Peyer's patch (tissue), 4 donors: ENCODE results near the gene AUTS2.

Source experiments
- POLR2A ChIP-seq, 2 donors: fragments of 450-650 bp; IDR thresholded peaks; one replicate each; pipeline ENCODE4 v1.5.1; 2017; ENCODE audit warnings: antibody characterized with exemption in 2 of 2, mild to moderate bottlenecking in 2 of 2, moderate library complexity in 2 of 2
- TF ChIP-seq, protein P1 (sequence below), 6 experiments: fragments of 450-650 bp in 4 of 6; fragments of 200-600 bp in 2 of 6; sonication (generic) in 1 of 6; IDR thresholded peaks; one replicate each; pipeline ENCODE4 v1.5.1; 2017 to 2019; ENCODE audit warnings: antibody characterized with exemption in 6 of 6, mild to moderate bottlenecking in 3 of 6, moderate library complexity in 1 of 6

GRCh38 chr7:70782796-70783195, 1184.5 kb downstream of the AUTS2 start:
- TF ChIP-seq, protein P1, sequence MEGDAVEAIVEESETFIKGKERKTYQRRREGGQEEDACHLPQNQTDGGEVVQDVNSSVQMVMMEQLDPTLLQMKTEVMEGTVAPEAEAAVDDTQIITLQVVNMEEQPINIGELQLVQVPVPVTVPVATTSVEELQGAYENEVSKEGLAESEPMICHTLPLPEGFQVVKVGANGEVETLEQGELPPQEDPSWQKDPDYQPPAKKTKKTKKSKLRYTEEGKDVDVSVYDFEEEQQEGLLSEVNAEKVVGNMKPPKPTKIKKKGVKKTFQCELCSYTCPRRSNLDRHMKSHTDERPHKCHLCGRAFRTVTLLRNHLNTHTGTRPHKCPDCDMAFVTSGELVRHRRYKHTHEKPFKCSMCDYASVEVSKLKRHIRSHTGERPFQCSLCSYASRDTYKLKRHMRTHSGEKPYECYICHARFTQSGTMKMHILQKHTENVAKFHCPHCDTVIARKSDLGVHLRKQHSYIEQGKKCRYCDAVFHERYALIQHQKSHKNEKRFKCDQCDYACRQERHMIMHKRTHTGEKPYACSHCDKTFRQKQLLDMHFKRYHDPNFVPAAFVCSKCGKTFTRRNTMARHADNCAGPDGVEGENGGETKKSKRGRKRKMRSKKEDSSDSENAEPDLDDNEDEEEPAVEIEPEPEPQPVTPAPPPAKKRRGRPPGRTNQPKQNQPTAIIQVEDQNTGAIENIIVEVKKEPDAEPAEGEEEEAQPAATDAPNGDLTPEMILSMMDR (IDR thresholded peaks at IDR 0.05): no peak
- TF ChIP-seq POLR2A (IDR thresholded peaks at IDR 0.05): no peak
